Thyroid gland (tissue), 4 donors: ENCODE results near the gene PGK1.

Experiments
- POLR2A ChIP-seq, 2 donors: fragments of 450-650 bp; IDR thresholded peaks; one replicate each; pipeline ENCODE4 v1.6.1; 2017; ENCODE audit warnings: antibody characterized with exemption in 2 of 2, mild to moderate bottlenecking in 2 of 2, moderate library complexity in 1 of 2
- TF ChIP-seq, protein P1 (sequence below), 6 experiments: fragments of 200-600 bp in 3 of 6; fragments of 450-650 bp in 3 of 6; sonication (generic) in 3 of 6; IDR thresholded peaks; one replicate each; pipeline ENCODE4 v1.5.1; 2016 to 2019; ENCODE audit warnings: antibody characterized with exemption in 6 of 6, mild to moderate bottlenecking in 2 of 6, inconsistent platforms in 1 of 6, moderate library complexity in 1 of 6

DNA sequence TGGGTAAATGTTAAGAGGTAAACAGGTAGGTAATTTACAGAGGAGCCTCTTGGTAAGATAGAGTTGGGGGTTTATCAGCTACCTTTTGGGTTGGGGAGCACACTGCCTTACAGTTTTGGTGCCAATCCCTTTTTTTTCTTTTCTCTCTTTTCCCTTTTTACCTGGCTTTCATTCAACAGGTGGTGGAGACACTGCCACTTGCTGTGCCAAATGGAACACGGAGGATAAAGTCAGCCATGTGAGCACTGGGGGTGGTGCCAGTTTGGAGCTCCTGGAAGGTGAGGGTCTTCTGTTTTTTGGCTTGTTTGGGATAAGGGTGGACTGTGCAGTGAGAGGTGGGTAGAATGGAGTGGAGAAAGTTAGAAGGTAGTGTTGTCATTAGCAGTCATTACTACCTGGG lies 21.1 kb downstream of the PGK1 start:
- TF ChIP-seq, protein P1, sequence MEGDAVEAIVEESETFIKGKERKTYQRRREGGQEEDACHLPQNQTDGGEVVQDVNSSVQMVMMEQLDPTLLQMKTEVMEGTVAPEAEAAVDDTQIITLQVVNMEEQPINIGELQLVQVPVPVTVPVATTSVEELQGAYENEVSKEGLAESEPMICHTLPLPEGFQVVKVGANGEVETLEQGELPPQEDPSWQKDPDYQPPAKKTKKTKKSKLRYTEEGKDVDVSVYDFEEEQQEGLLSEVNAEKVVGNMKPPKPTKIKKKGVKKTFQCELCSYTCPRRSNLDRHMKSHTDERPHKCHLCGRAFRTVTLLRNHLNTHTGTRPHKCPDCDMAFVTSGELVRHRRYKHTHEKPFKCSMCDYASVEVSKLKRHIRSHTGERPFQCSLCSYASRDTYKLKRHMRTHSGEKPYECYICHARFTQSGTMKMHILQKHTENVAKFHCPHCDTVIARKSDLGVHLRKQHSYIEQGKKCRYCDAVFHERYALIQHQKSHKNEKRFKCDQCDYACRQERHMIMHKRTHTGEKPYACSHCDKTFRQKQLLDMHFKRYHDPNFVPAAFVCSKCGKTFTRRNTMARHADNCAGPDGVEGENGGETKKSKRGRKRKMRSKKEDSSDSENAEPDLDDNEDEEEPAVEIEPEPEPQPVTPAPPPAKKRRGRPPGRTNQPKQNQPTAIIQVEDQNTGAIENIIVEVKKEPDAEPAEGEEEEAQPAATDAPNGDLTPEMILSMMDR (IDR thresholded peaks at IDR 0.05): no peak
- TF ChIP-seq POLR2A (IDR thresholded peaks at IDR 0.05): no peak
